ENCODE data around the gene LARP4B. TPM values are rescaled to one million over a fixed set of nuclear protein-coding genes. Genes with fewer than 3 reads are reported as not detected.
A peak's percentile ranks its signal among the peaks of the same experiment; 100 is the strongest.

LARP4B gene
- total RNA-seq, 1 donor from 2014 or later = 101 TPM

DNA sequence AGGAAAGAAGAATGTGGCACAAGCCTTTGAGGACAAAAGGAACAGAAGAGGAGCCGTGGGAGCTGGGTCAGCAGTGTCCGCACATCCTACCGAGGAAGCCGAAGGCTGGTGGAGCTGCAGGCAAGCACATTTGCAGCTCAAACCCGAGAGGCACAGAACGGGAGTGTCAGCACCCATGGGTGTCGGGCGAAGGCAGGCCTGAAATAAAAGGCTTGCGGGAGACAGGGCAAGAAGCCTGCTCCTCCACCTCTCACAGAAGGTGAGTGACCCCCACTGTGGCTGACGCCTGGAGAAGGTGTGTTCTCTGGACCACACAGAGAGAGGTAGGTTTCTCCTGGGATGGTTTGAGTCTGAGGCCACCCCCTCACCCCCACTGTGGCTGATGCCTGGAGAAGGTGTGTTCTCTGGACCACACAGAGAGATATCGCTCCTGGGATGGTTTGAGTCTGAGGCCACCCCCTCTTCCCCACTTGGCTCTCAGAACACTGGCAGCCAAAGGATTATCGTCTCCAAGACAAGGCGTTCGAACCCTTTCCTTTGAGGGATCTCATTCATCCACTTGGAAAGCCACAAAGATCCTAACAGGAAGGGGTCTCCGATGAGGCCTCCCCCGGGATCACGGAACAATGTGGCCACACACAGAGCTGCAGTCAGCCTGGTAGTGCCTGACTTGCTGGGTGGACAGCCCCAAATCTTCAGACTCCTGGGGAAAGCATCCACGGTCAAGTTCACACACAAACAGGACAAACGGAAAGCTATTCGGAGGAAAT is 35.1 kb upstream of the LARP4B start:
- no peak for FAIRE-seq
- peak overlapping the region; percentile 53 for H3K27ac Mint-ChIP-seq (ENCODE audit: unreplicated experiment)

DNA sequence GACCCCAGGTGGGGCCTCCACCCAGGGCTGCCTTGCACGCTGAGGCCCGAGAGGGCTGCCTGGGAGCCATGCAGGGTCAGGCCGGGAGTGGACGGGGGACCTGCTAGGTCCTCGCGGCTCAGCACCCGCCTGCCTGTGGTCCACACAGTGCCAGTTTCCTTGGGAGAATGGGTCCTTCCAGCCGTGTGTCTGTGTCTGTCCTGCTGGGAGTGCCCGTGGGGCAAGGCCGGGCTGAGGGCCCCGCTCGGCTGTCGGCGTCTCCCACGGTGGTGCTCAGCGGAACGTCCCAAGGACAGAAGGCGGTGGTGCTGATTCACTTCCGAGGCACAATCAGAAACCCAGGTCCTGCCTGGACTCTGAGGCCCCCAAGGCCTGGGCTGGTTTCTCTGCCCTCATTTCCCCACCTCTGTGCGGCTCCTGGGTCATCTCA is 33.5 kb upstream of the LARP4B start:
- DNase-seq (ENCODE audit: low read depth) = no peak
- Histone ChIP-seq H3K4me2 (ENCODE audit: low read length) (no peak overlapping the region), H2AFZ (ENCODE audit: low read depth, low read length) (no peak overlapping the region), H3K27ac (ENCODE audit: low read depth, low read length) (no peak overlapping the region), H3K4me1 (ENCODE audit: insufficient read depth, low read length) (no peaks in the 10 kb centered on the region), H3K9ac (ENCODE audit: low read length) (no peak overlapping the region), H3K36me3 (ENCODE audit: insufficient read depth, low read length) (no peaks in the 10 kb centered on the region), H3K4me3 (ENCODE audit: insufficient read depth, low read depth, low read length) (no peak overlapping the region), H3K27me3 (ENCODE audit: insufficient read depth, low read length) (no peaks in the 10 kb centered on the region), H3K9me3 (ENCODE audit: insufficient read depth, low read depth, low read length) (no peaks in the 10 kb centered on the region), H3K79me2 (ENCODE audit: insufficient read depth, low read length) (no peaks in the 10 kb centered on the region), H4K20me1 (ENCODE audit: insufficient read depth, low read length) (no peaks in the 10 kb centered on the region)
- Mint-ChIP-seq H3K27ac (ENCODE audit: unreplicated experiment) (no peak overlapping the region), H3K4me3 (ENCODE audit: unreplicated experiment) (no peak overlapping the region), H3K36me3 (ENCODE audit: low read depth, unreplicated experiment) (no peaks in the 10 kb centered on the region), H3K4me1 (ENCODE audit: low read depth, unreplicated experiment) (peaks cover 3% of the 10 kb centered on the region), H3K27me3 (ENCODE audit: low read depth, unreplicated experiment) (peaks cover 16% of the 10 kb centered on the region), H3K9me3 (ENCODE audit: unreplicated experiment) (peaks cover 8% of the 10 kb centered on the region)
- TF ChIP-seq, protein P1, sequence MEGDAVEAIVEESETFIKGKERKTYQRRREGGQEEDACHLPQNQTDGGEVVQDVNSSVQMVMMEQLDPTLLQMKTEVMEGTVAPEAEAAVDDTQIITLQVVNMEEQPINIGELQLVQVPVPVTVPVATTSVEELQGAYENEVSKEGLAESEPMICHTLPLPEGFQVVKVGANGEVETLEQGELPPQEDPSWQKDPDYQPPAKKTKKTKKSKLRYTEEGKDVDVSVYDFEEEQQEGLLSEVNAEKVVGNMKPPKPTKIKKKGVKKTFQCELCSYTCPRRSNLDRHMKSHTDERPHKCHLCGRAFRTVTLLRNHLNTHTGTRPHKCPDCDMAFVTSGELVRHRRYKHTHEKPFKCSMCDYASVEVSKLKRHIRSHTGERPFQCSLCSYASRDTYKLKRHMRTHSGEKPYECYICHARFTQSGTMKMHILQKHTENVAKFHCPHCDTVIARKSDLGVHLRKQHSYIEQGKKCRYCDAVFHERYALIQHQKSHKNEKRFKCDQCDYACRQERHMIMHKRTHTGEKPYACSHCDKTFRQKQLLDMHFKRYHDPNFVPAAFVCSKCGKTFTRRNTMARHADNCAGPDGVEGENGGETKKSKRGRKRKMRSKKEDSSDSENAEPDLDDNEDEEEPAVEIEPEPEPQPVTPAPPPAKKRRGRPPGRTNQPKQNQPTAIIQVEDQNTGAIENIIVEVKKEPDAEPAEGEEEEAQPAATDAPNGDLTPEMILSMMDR (IDR thresholded peaks at IDR 0.05; ENCODE audit: insufficient read depth, low read depth, low read length) = no peak
- no peak for TF ChIP-seq EZH2 (IDR thresholded peaks at IDR 0.05; ENCODE audit: insufficient read depth, low read length)
- no peak for FAIRE-seq

More for the DNA sequence above, 35.1 kb upstream of the LARP4B start:
- Histone ChIP-seq H4K20me1 (ENCODE audit: insufficient read depth, low read length) (no peaks in the 10 kb centered on the region), H3K9ac (ENCODE audit: low read length) (no peak overlapping the region), H3K9me3 (ENCODE audit: insufficient read depth, low read depth, low read length) (no peaks in the 10 kb centered on the region), H2AFZ (ENCODE audit: low read depth, low read length) (no peak overlapping the region), H3K4me3 (ENCODE audit: insufficient read depth, low read depth, low read length) (no peak overlapping the region), H3K4me2 (ENCODE audit: low read length) (no peak overlapping the region), H3K27ac (ENCODE audit: low read depth, low read length) (no peak overlapping the region), H3K79me2 (ENCODE audit: insufficient read depth, low read length) (no peaks in the 10 kb centered on the region), H3K4me1 (ENCODE audit: insufficient read depth, low read length) (no peaks in the 10 kb centered on the region), H3K27me3 (ENCODE audit: insufficient read depth, low read length) (no peaks in the 10 kb centered on the region), H3K36me3 (ENCODE audit: insufficient read depth, low read length) (no peaks in the 10 kb centered on the region)
- peaks cover 16% of the 10 kb centered on the region for H3K27me3 Mint-ChIP-seq (ENCODE audit: low read depth, unreplicated experiment)
- DNase-seq (ENCODE audit: low read depth) = no peak
- no peak for TF ChIP-seq EZH2 (IDR thresholded peaks at IDR 0.05; ENCODE audit: insufficient read depth, low read length)
- TF ChIP-seq, protein P1 (IDR thresholded peaks at IDR 0.05; ENCODE audit: insufficient read depth, low read depth, low read length) = no peak
- H3K9me3 Mint-ChIP-seq (ENCODE audit: unreplicated experiment) = peaks cover 8% of the 10 kb centered on the region
- H3K36me3 Mint-ChIP-seq (ENCODE audit: low read depth, unreplicated experiment) = peaks cover under 1% of the 10 kb centered on the region
- H3K4me3 Mint-ChIP-seq (ENCODE audit: unreplicated experiment) = peak overlapping the region; percentile 40
- peaks cover 8% of the 10 kb centered on the region for H3K4me1 Mint-ChIP-seq (ENCODE audit: low read depth, unreplicated experiment)

All from astrocyte (in vitro differentiated cells and primary cell).